Activated naive CD4-positive, alpha-beta T cell treated with anti-CD3 and anti-CD28 coated beads, Interleukin-2, amount 50 U/mL, for 72 hours (primary cell): ENCODE measurements around the gene RPL10A. TPM values are rescaled to one million over a fixed set of nuclear protein-coding genes. Genes with fewer than 3 reads are reported as not detected.
"Not testable (repeated sequence)": the region's sequence is repeated elsewhere in the genome, so short reads cannot be mapped to it uniquely, and the experiment has no call there.

ENCODE experiments used
- ATAC-seq, 2 donors: fragments of 150-1000 bp; cut with Tn5 transposase; 2 replicates each; pipeline ENCODE4 v1.10.0; 2021; ENCODE audit warnings: mild to moderate bottlenecking in 2 of 2, moderate library complexity in 2 of 2
- DNase-seq, 2 donors: peaks; one replicate each; pipeline ENCODE4 v3.0.0; 2021 to 2022; ENCODE audit warnings: low spot score in 2 of 2
- H3K27ac Mint-ChIP-seq, 2 donors: one replicate each; pipeline ENCODE4 v1.8.0; 2022; ENCODE audit warnings: mild to moderate bottlenecking in 2 of 2, mixed read lengths in 2 of 2
- H3K36me3 Mint-ChIP-seq, 2 donors: one replicate each; pipeline ENCODE4 v1.8.0; 2022; ENCODE audit warnings: mixed read lengths in 2 of 2
- H3K9me3 Mint-ChIP-seq, 2 donors: one replicate each; pipeline ENCODE4 v1.8.0; 2022; ENCODE audit warnings: mixed read lengths in 2 of 2
- total RNA-seq, 2 donors: library from RNA; stranded (reverse); gene quantifications; one replicate each; pipeline ENCODE4 v1.2.3, GENCODE V29; 2022

Gene RPL10A
- total RNA-seq, 2 donors from 2014 or later = 1,700 to 2,159 TPM

- no peak overlapping the region for H3K27ac Mint-ChIP-seq
- no peak for ATAC-seq
- no peak for DNase-seq
- H3K9me3 Mint-ChIP-seq = no peaks in the 10 kb centered on the region
- no peaks in the 10 kb centered on the region for H3K36me3 Mint-ChIP-seq
These were observed 40.3 kb downstream of the RPL10A start for GRCh38 chr6:35508542-35508941.

GRCh38 chr6:35510916-35511561 is 42.8 kb downstream of the RPL10A start:
- DNase-seq (no peak), ATAC-seq (no peak)
- Mint-ChIP-seq H3K9me3 (no peaks in the 10 kb centered on the region), H3K36me3 (no peaks in the 10 kb centered on the region), H3K27ac (no peak overlapping the region)

- H3K9me3 Mint-ChIP-seq = no peaks in the 10 kb centered on the region
- H3K27ac Mint-ChIP-seq = no peak overlapping the region
- DNase-seq = no peak
- H3K36me3 Mint-ChIP-seq = no peaks in the 10 kb centered on the region
- ATAC-seq = peak in 1 of 2 donors; percentile 32
These were observed 43.4 kb downstream of the RPL10A start for GRCh38 chr6:35511562-35511941.

GRCh38 chr6:35512006-35512405 is 43.8 kb downstream of the RPL10A start:
- no peak overlapping the region for H3K27ac Mint-ChIP-seq
- no peak for DNase-seq
- no peaks in the 10 kb centered on the region for H3K9me3 Mint-ChIP-seq
- peak in 1 of 2 donors; percentile 7 for ATAC-seq
- no peaks in the 10 kb centered on the region for H3K36me3 Mint-ChIP-seq

GRCh38 chr6:35512740-35513139 is 44.5 kb downstream of the RPL10A start, which contains the start of gene TULP1:
TULP1 (minus strand) TSS chr6:35512896; CDS start chr6:35512858, 38 bp downstream.
- DNase-seq (no peak), ATAC-seq (no peak)
- H3K9me3 Mint-ChIP-seq = no peaks in the 10 kb centered on the region
- no peaks in the 10 kb centered on the region for H3K36me3 Mint-ChIP-seq
- H3K27ac Mint-ChIP-seq = no peak within 1 kb of the TSS

- no peak for ATAC-seq
- Mint-ChIP-seq H3K27ac (no peak overlapping the region), H3K9me3 (no peaks in the 10 kb centered on the region), H3K36me3 (no peaks in the 10 kb centered on the region)
- no peak for DNase-seq
These were observed 46.4 kb downstream of the RPL10A start for GRCh38 chr6:35514587-35514986.

GRCh38 chr6:35515939-35516338 is 47.7 kb downstream of the RPL10A start:
- not testable (repeated sequence) for H3K36me3 Mint-ChIP-seq, H3K27ac Mint-ChIP-seq, H3K9me3 Mint-ChIP-seq, DNase-seq, ATAC-seq

- no peaks in the 10 kb centered on the region for H3K36me3 Mint-ChIP-seq
- no peaks in the 10 kb centered on the region for H3K9me3 Mint-ChIP-seq
- H3K27ac Mint-ChIP-seq = no peak overlapping the region
- no peak for DNase-seq
- ATAC-seq = no peak
These were observed 48.5 kb downstream of the RPL10A start for GRCh38 chr6:35516712-35517111.

GRCh38 chr6:35517978-35518377 is 49.8 kb downstream of the RPL10A start:
- H3K27ac Mint-ChIP-seq, ATAC-seq, H3K36me3 Mint-ChIP-seq, H3K9me3 Mint-ChIP-seq, DNase-seq: not testable (repeated sequence)

GRCh38 chr6:35518566-35519312 is 50.5 kb downstream of the RPL10A start:
- DNase-seq (no peak), ATAC-seq (no peak)
- Mint-ChIP-seq H3K9me3 (no peaks in the 10 kb centered on the region), H3K36me3 (no peaks in the 10 kb centered on the region), H3K27ac (no peak overlapping the region)

GRCh38 chr6:35519313-35520015 is 51.3 kb downstream of the RPL10A start:
- H3K27ac Mint-ChIP-seq = no peak overlapping the region
- ATAC-seq (no peak), DNase-seq (no peak)
- no peaks in the 10 kb centered on the region for H3K36me3 Mint-ChIP-seq
- no peaks in the 10 kb centered on the region for H3K9me3 Mint-ChIP-seq

Other genes starting within 250 kb of the RPL10A start
- gene ZNF76, start 208.7 kb upstream of the RPL10A start, total RNA-seq = 10 to 100 TPM; 48.6 to 55.7 TPM
- 100 to 1,000 TPM; 107 to 156 TPM for gene DEF6, start 170.6 kb upstream of the RPL10A start, total RNA-seq
- 10 to 100 TPM; 23.2 to 25.1 TPM for gene PPARD, start 125.8 kb upstream of the RPL10A start, total RNA-seq
- 10 to 100 TPM; 14.3 to 14.7 TPM for gene FANCE, start 16.1 kb upstream of the RPL10A start, total RNA-seq
- gene TEAD3, start 28.7 kb downstream of the RPL10A start, total RNA-seq = 1 to 10 TPM; 1.5 to 2.4 TPM
- gene TULP1, start 44.5 kb downstream of the RPL10A start, total RNA-seq = not detected
- 100 to 1,000 TPM in 1 of 2 donors, 10 to 100 TPM in 1; 70.1 to 229 TPM for gene FKBP5, start 220.5 kb downstream of the RPL10A start, total RNA-seq